ENCODE results near the gene SRF.

DNA sequence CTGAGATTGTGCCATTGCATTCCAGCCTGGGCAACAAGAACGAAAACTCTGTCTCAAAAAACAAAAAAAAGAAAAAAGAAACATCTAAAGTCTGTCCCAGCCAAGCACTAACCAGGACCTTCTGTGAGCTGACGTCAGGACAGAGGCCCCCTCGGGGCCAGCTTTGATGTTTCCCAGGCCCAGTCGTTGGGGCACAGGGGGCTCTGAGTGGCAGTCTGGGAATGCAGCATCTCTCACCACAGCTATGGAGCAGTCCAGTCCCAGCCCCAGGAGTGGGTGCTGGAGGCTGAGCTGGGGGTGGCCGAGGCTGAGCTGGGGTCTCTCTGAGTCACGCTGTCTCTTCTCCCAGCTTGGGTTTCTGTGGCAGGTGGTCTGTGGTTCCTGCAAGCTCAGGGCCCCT, 46.0 kb upstream of the SRF start:
- TF ChIP-seq, protein P1, sequence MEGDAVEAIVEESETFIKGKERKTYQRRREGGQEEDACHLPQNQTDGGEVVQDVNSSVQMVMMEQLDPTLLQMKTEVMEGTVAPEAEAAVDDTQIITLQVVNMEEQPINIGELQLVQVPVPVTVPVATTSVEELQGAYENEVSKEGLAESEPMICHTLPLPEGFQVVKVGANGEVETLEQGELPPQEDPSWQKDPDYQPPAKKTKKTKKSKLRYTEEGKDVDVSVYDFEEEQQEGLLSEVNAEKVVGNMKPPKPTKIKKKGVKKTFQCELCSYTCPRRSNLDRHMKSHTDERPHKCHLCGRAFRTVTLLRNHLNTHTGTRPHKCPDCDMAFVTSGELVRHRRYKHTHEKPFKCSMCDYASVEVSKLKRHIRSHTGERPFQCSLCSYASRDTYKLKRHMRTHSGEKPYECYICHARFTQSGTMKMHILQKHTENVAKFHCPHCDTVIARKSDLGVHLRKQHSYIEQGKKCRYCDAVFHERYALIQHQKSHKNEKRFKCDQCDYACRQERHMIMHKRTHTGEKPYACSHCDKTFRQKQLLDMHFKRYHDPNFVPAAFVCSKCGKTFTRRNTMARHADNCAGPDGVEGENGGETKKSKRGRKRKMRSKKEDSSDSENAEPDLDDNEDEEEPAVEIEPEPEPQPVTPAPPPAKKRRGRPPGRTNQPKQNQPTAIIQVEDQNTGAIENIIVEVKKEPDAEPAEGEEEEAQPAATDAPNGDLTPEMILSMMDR (IDR thresholded peaks at IDR 0.05; ENCODE audit: low read depth, low read length, missing input control) = no peak
- no peak for TF ChIP-seq REST (IDR thresholded peaks at IDR 0.05)
- TF ChIP-seq GABPA (IDR thresholded peaks at IDR 0.05 in 1 of 2, conservative IDR thresholded peaks at IDR 0.05 in 1 of 2) = no peak
- TF ChIP-seq RAD21 (IDR thresholded peaks at IDR 0.05) = no peak
- TF ChIP-seq EGR1 (IDR thresholded peaks at IDR 0.05; ENCODE audit: low read depth in 2 of 2) = no peak
- TF ChIP-seq MAX (IDR thresholded peaks at IDR 0.05) = no peak
- TF ChIP-seq FOXA1 (IDR thresholded peaks at IDR 0.05) = no peak
- TF ChIP-seq NR2F2 (IDR thresholded peaks at IDR 0.05) = no peak
- TF ChIP-seq, protein P2, sequence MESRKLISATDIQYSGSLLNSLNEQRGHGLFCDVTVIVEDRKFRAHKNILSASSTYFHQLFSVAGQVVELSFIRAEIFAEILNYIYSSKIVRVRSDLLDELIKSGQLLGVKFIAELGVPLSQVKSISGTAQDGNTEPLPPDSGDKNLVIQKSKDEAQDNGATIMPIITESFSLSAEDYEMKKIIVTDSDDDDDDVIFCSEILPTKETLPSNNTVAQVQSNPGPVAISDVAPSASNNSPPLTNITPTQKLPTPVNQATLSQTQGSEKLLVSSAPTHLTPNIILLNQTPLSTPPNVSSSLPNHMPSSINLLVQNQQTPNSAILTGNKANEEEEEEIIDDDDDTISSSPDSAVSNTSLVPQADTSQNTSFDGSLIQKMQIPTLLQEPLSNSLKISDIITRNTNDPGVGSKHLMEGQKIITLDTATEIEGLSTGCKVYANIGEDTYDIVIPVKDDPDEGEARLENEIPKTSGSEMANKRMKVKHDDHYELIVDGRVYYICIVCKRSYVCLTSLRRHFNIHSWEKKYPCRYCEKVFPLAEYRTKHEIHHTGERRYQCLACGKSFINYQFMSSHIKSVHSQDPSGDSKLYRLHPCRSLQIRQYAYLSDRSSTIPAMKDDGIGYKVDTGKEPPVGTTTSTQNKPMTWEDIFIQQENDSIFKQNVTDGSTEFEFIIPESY (IDR thresholded peaks at IDR 0.05) = no peak
- no peak for TF ChIP-seq TAF1 (conservative IDR thresholded peaks at IDR 0.05)

Measured in liver (tissue), 3 donors.